Mesothelial cell of epicardium (in vitro differentiated cells): ENCODE results near the gene CTU1. TPM values are rescaled to one million over a fixed set of nuclear protein-coding genes. Genes with fewer than 3 reads are reported as not detected.

ENCODE experiments used
- DNase-seq, 2 experiments: peaks; one replicate each; pipeline ENCODE4 v3.0.0; 2021; ENCODE audit warnings: low spot score in 2 of 2; ENCODE audit not compliant: unreplicated experiment in 2 of 2
- H3K27ac Mint-ChIP-seq: 2 replicates; pipeline ENCODE4 v1.8.0; 2021; ENCODE audit warnings: mixed read lengths
- H3K27me3 Mint-ChIP-seq: 2 replicates; pipeline ENCODE4 v1.8.0; 2021; ENCODE audit warnings: low read depth, mixed read lengths
- H3K36me3 Mint-ChIP-seq: 2 replicates; pipeline ENCODE4 v1.8.0; 2021; ENCODE audit warnings: mixed read lengths
- H3K4me1 Mint-ChIP-seq: 2 replicates; pipeline ENCODE4 v1.8.0; 2021; ENCODE audit warnings: mixed read lengths
- H3K4me3 Mint-ChIP-seq: 2 replicates; pipeline ENCODE4 v1.8.0; 2021; ENCODE audit warnings: mild to moderate bottlenecking, moderate library complexity, mixed read lengths
- H3K9me3 Mint-ChIP-seq: 2 replicates; pipeline ENCODE4 v1.8.0; 2021; ENCODE audit warnings: mixed read lengths
- CTCF ChIP-seq: fragments of 200-600 bp; sonication (generic); IDR thresholded peaks from one replicate; pipeline ENCODE4 v1.5.0; 2021; ENCODE audit warnings: antibody characterized with exemption; ENCODE audit not compliant: unreplicated experiment
- total RNA-seq: library from RNA; stranded (reverse); gene quantifications from 3 replicates; pipeline ENCODE4 v1.2.1, GENCODE V29; 2021

CTU1 gene
- total RNA-seq, 1 donor from 2014 or later = 7.7 TPM

- peaks cover 24% of the 10 kb centered on the region for H3K27me3 Mint-ChIP-seq
- DNase-seq = no peak
- TF ChIP-seq CTCF = no peak
These were observed 3.4 kb upstream of the CTU1 start for GRCh38 chr19:51111606-51112005.

DNA sequence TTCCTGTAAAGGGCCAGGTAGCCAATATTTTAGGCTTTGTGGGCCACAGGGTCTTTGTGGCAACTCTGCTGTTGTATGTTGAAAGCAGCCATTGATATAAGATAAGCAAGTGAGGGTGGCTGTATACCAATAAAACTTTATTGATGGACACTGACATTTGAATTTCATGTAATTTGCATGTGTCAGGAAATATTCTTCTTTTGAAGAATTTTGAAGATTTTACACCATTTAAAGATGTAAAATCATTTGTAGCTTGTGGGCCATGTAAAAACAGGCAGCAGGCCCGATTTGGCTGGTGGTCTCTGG, 2.4 kb upstream of the CTU1 start:
- H3K4me3 Mint-ChIP-seq = no peak overlapping the region
- DNase-seq = no peak
- peaks cover 15% of the 10 kb centered on the region for H3K4me1 Mint-ChIP-seq
- no peak for TF ChIP-seq CTCF
- H3K27me3 Mint-ChIP-seq = peaks cover 15% of the 10 kb centered on the region
- H3K27ac Mint-ChIP-seq = no peak overlapping the region
- H3K36me3 Mint-ChIP-seq = no peaks in the 10 kb centered on the region
- no peaks in the 10 kb centered on the region for H3K9me3 Mint-ChIP-seq

More at GRCh38 chr19:51111606-51112005, 3.4 kb upstream of the CTU1 start:
- Mint-ChIP-seq H3K27ac (no peak overlapping the region), H3K4me1 (peaks cover 15% of the 10 kb centered on the region), H3K36me3 (no peaks in the 10 kb centered on the region), H3K4me3 (no peak overlapping the region), H3K9me3 (no peaks in the 10 kb centered on the region)

DNA sequence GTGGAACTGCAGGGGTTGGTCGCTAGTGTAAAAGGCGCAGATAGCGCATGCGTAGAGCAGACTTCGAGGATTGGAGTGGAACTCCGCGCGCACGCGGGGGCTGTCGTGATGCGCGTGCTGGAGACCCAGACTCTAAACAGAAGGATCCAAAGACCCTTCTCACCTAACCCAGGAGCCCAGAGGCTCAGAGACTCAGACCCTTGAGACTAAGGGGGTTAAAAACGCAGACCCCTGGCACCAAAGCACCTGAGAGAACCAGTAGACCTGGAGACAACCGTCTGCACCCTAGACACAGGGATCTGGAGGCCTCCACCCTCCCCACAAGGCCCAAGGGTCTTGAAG, 567 bp upstream of the CTU1 start:
- H3K27ac Mint-ChIP-seq = peak overlapping the region; percentile 94
- H3K4me3 Mint-ChIP-seq = peak overlapping the region; percentile 89
- DNase-seq = peak in 1 of 2 experiments; percentile 45
- no peaks in the 10 kb centered on the region for H3K9me3 Mint-ChIP-seq
- H3K27me3 Mint-ChIP-seq = peaks cover 6% of the 10 kb centered on the region
- no peak for TF ChIP-seq CTCF
- H3K36me3 Mint-ChIP-seq = peaks cover 4% of the 10 kb centered on the region
- H3K4me1 Mint-ChIP-seq = peaks cover 15% of the 10 kb centered on the region

DNA sequence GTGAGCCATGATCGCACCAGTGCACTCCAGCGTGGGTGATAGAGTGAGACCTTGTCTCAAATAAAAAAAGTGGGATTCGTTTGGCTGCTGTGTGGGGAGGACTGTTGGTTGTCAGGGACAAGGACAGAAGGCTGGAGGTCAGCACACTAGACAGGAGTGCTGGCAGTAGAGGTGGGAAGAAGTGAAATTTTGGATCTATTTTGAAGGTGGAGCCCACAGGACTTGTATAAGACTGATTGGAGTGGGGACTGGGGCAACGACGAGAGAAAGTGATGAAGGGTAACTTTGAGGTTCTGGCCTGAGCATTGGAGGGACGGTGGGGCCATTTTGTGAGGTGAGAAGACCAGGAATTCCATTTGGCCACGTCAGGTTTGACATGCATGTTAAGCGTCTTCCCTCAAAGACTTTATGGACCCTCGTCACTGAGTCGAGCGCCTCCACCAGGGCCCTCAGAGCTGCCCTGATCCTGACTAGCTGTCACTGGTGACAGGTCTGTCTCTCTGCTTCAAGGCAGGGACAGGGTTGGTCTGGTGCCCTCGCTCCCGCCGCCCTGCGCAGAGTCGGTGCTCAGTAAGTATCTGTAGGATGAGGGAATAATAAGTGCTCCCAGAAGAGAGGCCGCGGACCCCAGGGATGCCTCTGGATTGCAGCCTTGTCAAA, 673 bp downstream of the CTU1 start:
- no peak for TF ChIP-seq CTCF
- Mint-ChIP-seq H3K36me3 (peaks cover 8% of the 10 kb centered on the region), H3K4me3 (peak overlapping the region; percentile 89), H3K27me3 (peaks cover 6% of the 10 kb centered on the region), H3K4me1 (peaks cover 15% of the 10 kb centered on the region), H3K9me3 (no peaks in the 10 kb centered on the region), H3K27ac (peak overlapping the region; percentile 94)
- no peak for DNase-seq

DNA sequence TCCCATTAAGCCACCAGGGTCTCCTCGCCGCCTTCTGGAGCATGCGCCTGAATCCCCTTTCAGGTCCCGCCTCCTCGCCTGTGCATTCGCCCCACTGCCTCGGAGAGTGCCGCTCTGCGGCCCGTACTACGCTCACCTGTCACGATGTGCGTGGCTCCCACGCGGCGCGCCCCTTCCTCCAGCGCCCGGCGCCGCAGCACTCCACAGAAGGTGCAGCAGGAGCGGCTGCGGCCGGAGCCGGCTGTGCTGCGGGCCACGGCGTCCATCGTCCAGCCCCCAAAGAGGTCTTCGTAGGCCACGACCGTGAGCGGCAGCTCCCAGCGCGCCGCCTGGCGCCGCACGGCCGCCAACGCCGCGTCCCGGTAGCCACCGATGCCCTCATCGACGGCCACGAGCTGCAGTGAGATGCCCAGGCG, 4.3 kb downstream of the CTU1 start:
- TF ChIP-seq CTCF = no peak
- no peak overlapping the region for H3K4me3 Mint-ChIP-seq
- H3K27me3 Mint-ChIP-seq = no peaks in the 10 kb centered on the region
- DNase-seq = no peak
- peaks cover 12% of the 10 kb centered on the region for H3K36me3 Mint-ChIP-seq
- no peaks in the 10 kb centered on the region for H3K9me3 Mint-ChIP-seq
- peaks cover 15% of the 10 kb centered on the region for H3K4me1 Mint-ChIP-seq
- no peak overlapping the region for H3K27ac Mint-ChIP-seq

GRCh38 chr19:51102991-51103390, 5.2 kb downstream of the CTU1 start:
- no peak overlapping the region for H3K27ac Mint-ChIP-seq
- no peaks in the 10 kb centered on the region for H3K27me3 Mint-ChIP-seq
- no peak for TF ChIP-seq CTCF
- no peak overlapping the region for H3K4me3 Mint-ChIP-seq
- no peak for DNase-seq
- no peaks in the 10 kb centered on the region for H3K9me3 Mint-ChIP-seq
- peaks cover 12% of the 10 kb centered on the region for H3K36me3 Mint-ChIP-seq
- H3K4me1 Mint-ChIP-seq = peaks cover 11% of the 10 kb centered on the region
